Spinal cord (tissue), 10 donors: ENCODE data around the gene DEXI. TPM values are rescaled to one million over a fixed set of nuclear protein-coding genes. Genes with fewer than 3 reads are reported as not detected.
"Not testable (repeated sequence)": the region's sequence is repeated elsewhere in the genome, so short reads cannot be mapped to it uniquely, and the experiment has no call there.

Experiments
- DNase-seq, 6 donors: peaks; one replicate each; pipeline versions ENCODE4 v3.0.0 to v3.0.0-alpha.2; 2013 to 2015; ENCODE audit warnings: low spot score in 6 of 6, low read depth in 4 of 6
- H3K27ac ChIP-seq: one replicate; pipeline ENCODE4 v1.5.1; 2013; ENCODE audit warnings: low read depth, low read length, control low read depth
- H3K27me3 ChIP-seq: one replicate; pipeline ENCODE4 v1.6.1; 2013; ENCODE audit warnings: low read length; ENCODE audit not compliant: control insufficient read depth, insufficient read depth
- H3K36me3 ChIP-seq: one replicate; pipeline ENCODE4 v1.6.1; 2013; ENCODE audit warnings: low read length; ENCODE audit not compliant: control insufficient read depth, insufficient read depth
- H3K4me1 ChIP-seq: one replicate; pipeline ENCODE4 v1.6.1; 2013; ENCODE audit warnings: low read length; ENCODE audit not compliant: control insufficient read depth, insufficient read depth
- H3K4me3 ChIP-seq: one replicate; pipeline ENCODE4 v1.5.1; 2013; ENCODE audit warnings: low read depth, low read length, control low read depth
- H3K9me3 ChIP-seq: one replicate; pipeline ENCODE4 v1.6.1; 2013; ENCODE audit warnings: low read length; ENCODE audit not compliant: control insufficient read depth, insufficient read depth
- WGBS: methylation state at CpG from one replicate; pipeline ENCODE4 v1.1.5; 2013; ENCODE audit warnings: missing lambda C conversion rate; ENCODE audit not compliant: insufficient coverage; 5-methylcytosine and 5-hydroxymethylcytosine counted together
- polyA plus RNA-seq, 2 donors: library from polyadenylated mRNA; unstranded; fragments of 120-200 nt; gene quantifications; one replicate each; pipeline ENCODE4 v1.2.1, GENCODE V29; 2013; ENCODE audit not compliant: insufficient read length in 2 of 2
- total RNA-seq, 2 donors: library from RNA; depleted of rRNA in 1 of 2; stranded (reverse); fragments of 120-200 nt in 1 of 2; fragments of >200 nt in 1 of 2; gene quantifications; one replicate each; pipeline versions ENCODE4 v1.2.3 to v1.2.4, GENCODE V29; 2013 to 2014
- donor health status: healthy.

The DEXI gene
- total and polyA plus RNA-seq, 4 donors: 22.0 to 50.3 (median 46.2) TPM

- no peak overlapping the region for H3K27ac ChIP-seq
- no peaks in the 10 kb centered on the region for H3K9me3 ChIP-seq
- WGBS: 98% methylated on average over 6 of the region's 11 CpGs
- H3K4me3 ChIP-seq: no peak overlapping the region
- no peaks in the 10 kb centered on the region for H3K27me3 ChIP-seq
- H3K4me1 ChIP-seq: peaks cover 12% of the 10 kb centered on the region
- no peak for DNase-seq
- peaks cover 58% of the 10 kb centered on the region for H3K36me3 ChIP-seq
Observed at GRCh38 chr16:10931977-10932632, 10.2 kb downstream of the DEXI start.

- Histone ChIP-seq H3K36me3 (peaks cover 59% of the 10 kb centered on the region), H3K27ac (no peak overlapping the region), H3K27me3 (no peaks in the 10 kb centered on the region), H3K4me1 (peaks cover 6% of the 10 kb centered on the region), H3K4me3 (no peak overlapping the region), H3K9me3 (no peaks in the 10 kb centered on the region)
- no peak for DNase-seq
- 100% methylated on average over 4 of the region's 7 CpGs for WGBS
Observed at GRCh38 chr16:10931134-10931533, 11.1 kb downstream of the DEXI start.

- no peak overlapping the region for H3K4me3 ChIP-seq
- 69% methylated on average over 2 of the region's 2 CpGs for WGBS
- no peaks in the 10 kb centered on the region for H3K27me3 ChIP-seq
- no peaks in the 10 kb centered on the region for H3K9me3 ChIP-seq
- H3K4me1 ChIP-seq: peaks cover 6% of the 10 kb centered on the region
- peaks cover 63% of the 10 kb centered on the region for H3K36me3 ChIP-seq
- H3K27ac ChIP-seq: no peak overlapping the region
- no peak for DNase-seq
Observed at GRCh38 chr16:10930755-10931093, 11.5 kb downstream of the DEXI start.

- Histone ChIP-seq H3K27me3 (no peaks in the 10 kb centered on the region), H3K9me3 (no peaks in the 10 kb centered on the region), H3K27ac (no peak overlapping the region), H3K4me1 (peaks cover 6% of the 10 kb centered on the region), H3K36me3 (peaks cover 69% of the 10 kb centered on the region), H3K4me3 (no peak overlapping the region)
- no peak for DNase-seq
- 81% methylated on average over 12 of the region's 15 CpGs for WGBS
Observed at GRCh38 chr16:10929853-10930754, 12.2 kb downstream of the DEXI start.

GRCh38 chr16:10929097-10929496, 13.2 kb downstream of the DEXI start:
- not testable (repeated sequence) for H3K27me3 ChIP-seq, H3K9me3 ChIP-seq, H3K4me3 ChIP-seq, H3K4me1 ChIP-seq, H3K27ac ChIP-seq, DNase-seq
- 92% methylated on average over 11 of the region's 12 CpGs for WGBS
- peaks cover 75% of the 10 kb centered on the region for H3K36me3 ChIP-seq

GRCh38 chr16:10927497-10928112, 14.7 kb downstream of the DEXI start:
- Histone ChIP-seq H3K36me3 (peaks cover 71% of the 10 kb centered on the region), H3K9me3 (no peaks in the 10 kb centered on the region), H3K4me3 (no peak overlapping the region), H3K27me3 (no peaks in the 10 kb centered on the region), H3K27ac (no peak overlapping the region), H3K4me1 (peaks cover 5% of the 10 kb centered on the region)
- WGBS: 97% methylated on average over 11 of the region's 11 CpGs
- DNase-seq: no peak

GRCh38 chr16:10926867-10927266, 15.4 kb downstream of the DEXI start:
- no peaks in the 10 kb centered on the region for H3K27me3 ChIP-seq
- H3K36me3 ChIP-seq: peaks cover 77% of the 10 kb centered on the region
- no peaks in the 10 kb centered on the region for H3K9me3 ChIP-seq
- H3K4me1 ChIP-seq: peaks cover 5% of the 10 kb centered on the region
- H3K4me3 ChIP-seq: no peak overlapping the region
- H3K27ac ChIP-seq: no peak overlapping the region
- DNase-seq: no peak
- WGBS: 100% methylated on average over 1 of the region's 5 CpGs

DNA sequence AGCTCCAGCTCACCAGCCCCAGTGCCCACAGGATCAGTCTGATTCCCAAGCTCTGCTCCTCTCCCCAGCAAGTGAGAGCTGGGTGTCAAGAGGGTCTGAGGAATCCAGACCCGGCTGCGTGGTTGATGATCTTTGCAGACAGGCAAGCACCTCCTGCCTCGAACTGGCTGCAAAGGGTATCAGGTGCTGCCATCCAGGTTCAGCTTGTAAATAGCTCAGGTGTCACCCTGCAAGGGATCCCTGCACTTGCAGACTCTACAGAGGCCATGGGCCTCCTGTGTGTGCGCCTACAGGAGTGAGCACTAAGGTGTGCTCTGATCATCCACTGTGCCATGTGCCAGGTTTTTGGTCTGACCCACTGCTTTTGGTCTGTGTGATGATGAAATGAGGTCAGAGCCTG, 16.2 kb downstream of the DEXI start:
- Histone ChIP-seq H3K4me3 (no peak overlapping the region), H3K27ac (no peak overlapping the region), H3K4me1 (peaks cover 5% of the 10 kb centered on the region), H3K36me3 (peaks cover 71% of the 10 kb centered on the region), H3K9me3 (no peaks in the 10 kb centered on the region), H3K27me3 (no peaks in the 10 kb centered on the region)
- 78% methylated on average over 4 of the region's 4 CpGs for WGBS
- no peak for DNase-seq

GRCh38 chr16:10925285-10925684, 17.0 kb downstream of the DEXI start:
- no CpG with 5 or more reads among the region's 3 CpGs for WGBS
- H3K27ac ChIP-seq, H3K27me3 ChIP-seq, H3K4me1 ChIP-seq, H3K9me3 ChIP-seq, DNase-seq, H3K4me3 ChIP-seq: not testable (repeated sequence)
- peaks cover 65% of the 10 kb centered on the region for H3K36me3 ChIP-seq
